ENCODE results near the gene PRKN.
"Not testable (repeated sequence)": the region's sequence is repeated elsewhere in the genome, so short reads cannot be mapped to it uniquely, and the experiment has no call there.

PRKN gene

DNA sequence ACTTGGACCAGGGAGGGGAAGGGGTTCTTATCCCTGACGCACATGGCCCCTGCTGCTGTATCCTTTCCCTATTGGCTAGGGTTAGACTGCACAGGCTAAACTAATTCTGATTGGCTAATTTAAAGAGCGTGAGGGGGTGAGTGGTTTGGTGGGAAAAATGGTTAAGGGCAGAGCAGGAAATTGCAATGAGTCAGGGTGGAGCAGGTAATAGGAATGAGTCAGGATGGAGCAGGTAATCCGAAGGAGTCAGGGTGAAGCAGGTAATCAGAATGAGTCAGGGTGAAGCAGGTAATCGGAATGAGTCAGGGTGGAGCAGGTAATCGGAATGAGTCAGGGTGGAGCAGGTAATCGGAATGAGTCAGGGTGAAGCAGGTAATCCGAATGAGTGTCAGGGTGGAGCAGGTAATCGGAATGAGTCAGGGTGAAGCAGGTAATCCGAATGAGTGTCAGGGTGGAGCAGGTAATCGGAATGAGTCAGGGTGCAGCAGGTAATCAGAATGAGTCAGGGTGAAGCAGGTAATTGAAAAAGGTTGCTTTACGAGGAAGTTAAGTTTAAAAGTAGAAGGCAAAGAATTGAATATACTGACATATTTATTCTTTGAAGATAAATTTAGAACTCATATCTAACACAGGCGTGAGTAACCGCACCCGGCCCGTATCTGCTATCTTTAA lies 1412.2 kb downstream of the PRKN start:
- not testable (repeated sequence) for DNase-seq

DNA sequence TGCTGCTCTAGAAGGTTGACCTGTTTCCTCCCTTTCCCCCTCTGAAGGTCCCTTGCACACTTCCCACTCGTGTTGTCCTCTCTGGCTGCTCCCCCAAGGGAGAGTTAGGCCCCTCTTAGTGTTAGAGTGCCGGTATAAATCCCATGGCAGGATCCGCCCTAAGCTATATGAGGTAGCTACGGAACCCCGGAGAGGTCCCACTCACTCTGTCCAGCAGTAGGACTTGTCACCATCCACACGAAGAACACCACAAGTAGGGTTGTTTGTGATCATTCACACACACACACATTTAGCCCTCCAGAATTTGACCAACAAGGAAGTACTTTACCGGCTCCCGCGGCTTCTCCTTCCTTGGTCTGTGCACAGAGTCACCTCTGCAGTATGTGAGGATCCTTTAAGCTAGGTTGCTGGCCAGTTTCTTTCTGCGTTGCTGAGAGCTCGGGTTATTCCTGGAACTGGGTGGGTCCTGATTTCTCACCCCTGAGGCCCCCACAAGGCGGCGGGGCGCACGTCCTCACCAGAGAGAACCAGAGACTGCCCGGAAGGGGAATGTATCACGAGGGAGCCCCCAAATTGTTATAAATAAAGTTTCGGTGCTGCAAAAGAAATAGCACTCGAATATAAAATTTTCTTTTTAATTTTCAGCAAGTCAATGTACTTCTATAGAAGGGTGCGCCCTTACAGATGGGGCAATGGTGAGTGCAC lies 1412.9 kb downstream of the PRKN start:
- DNase-seq, result not testable (repeated sequence)

DNA sequence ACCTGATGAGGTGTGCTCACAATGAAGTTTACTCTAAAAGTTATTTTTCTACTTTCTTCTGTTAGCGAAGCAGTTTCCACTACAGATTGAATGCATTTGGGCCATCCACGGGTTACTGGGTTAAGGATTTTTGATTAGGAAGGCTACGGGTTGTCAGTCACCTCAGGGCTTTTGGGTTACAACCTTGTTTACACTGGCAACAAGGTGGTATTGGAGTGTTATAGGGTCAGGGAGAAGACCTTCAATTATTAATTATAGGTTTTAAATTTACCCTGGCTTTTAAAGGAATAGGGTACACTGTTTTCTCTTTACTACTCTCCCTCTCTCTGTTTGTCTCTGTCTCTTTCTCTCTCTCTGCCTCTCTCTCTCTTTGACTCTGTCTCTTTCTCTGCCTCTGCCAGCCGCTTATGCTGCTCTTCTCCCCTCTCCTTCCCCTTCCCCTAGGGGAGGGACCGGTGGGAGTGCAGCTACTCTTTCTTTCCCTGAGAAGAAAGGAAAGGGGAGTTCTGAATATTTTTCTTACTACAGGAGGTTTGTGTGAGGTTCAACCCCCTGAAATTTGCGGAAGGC lies 1413.5 kb downstream of the PRKN start:
- no peak for DNase-seq

DNA sequence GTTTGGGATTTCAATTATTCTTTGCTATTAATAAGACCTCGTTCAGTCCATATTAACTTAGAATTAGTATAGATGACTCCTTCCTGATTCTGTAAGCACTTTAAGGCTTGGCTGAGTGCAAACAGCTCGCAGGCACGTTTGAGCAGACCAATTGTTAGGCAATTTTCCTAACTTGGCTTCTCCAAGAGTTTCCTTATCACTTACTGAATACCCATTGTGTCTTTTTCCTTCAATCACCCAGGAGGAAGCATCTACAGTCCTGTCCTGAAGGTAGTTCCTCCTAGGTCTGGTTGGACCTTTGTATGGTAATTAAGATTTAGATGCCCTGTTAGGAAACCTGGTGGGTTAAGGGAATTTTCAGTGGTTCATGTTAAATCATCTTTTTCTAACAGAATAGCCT lies 1414.1 kb downstream of the PRKN start:
- DNase-seq, result not testable (repeated sequence)

DNA sequence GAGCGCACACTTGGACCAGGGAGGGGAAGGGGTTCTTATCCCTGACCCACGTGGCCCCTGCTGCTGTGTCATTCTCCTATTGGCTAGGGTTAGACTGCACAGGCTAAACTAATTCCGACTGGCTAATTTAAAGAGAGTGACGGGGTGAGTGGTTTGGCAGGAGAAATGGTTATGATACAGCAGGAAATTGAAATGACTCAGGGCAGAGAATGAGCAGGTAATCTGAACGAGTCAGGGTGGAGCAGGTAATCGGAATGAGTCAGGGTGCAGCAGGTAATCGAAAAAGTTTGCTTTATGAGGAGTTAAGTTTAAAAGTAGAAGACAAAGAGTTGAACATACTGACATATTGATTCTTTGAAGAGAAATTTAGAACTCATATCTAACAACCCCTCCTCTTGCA lies 1417.8 kb downstream of the PRKN start:
- not testable (repeated sequence) for DNase-seq

DNA sequence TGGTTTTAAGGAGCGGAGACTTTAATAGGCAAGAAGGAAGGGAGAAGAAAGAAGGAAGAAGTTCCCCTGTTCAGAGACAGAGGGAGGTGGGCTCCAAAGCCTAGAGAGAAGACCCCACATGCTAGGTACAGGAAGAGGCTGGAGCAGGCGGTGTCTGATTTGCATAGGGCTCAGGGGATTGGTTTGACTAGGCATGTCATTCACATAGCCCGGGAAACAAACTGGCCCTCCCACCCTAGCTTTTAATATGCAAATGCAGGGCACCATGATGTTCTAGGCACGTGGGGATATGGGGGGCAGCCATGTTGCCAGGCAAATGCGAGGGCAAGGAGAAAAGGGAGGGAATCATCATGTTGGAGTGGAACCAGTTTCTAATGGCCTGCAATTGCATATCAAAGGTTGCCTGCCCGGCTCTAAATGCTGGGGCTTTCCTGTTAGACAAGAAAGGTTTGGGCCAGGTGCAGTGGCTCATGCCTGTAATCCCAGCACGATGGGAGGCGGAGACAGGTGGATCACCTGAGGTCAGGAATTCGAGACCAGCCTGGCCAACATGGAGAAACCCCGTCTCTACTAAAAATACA lies 1419.4 kb downstream of the PRKN start:
- DNase-seq, result no peak

DNA sequence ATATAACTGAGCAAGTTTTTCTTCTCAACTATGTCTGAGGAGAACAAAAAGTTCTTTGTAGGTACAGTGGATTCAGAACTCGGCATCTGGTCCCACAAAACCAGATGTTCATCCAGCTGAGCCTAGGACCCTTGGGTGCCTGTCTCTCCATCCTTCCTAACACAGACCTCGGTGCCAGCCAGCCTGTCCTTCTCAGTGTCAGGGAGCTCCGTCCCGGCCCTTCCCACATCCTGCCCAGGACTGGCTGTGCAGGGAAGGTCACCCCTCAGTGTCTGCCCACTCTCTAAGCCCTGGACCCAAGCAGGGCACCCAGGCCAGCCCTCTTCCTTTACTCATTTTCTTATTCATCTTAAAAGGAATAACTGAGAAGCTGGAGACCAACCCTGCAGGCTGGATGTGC lies 1421.7 kb downstream of the PRKN start:
- no peak for DNase-seq

DNA sequence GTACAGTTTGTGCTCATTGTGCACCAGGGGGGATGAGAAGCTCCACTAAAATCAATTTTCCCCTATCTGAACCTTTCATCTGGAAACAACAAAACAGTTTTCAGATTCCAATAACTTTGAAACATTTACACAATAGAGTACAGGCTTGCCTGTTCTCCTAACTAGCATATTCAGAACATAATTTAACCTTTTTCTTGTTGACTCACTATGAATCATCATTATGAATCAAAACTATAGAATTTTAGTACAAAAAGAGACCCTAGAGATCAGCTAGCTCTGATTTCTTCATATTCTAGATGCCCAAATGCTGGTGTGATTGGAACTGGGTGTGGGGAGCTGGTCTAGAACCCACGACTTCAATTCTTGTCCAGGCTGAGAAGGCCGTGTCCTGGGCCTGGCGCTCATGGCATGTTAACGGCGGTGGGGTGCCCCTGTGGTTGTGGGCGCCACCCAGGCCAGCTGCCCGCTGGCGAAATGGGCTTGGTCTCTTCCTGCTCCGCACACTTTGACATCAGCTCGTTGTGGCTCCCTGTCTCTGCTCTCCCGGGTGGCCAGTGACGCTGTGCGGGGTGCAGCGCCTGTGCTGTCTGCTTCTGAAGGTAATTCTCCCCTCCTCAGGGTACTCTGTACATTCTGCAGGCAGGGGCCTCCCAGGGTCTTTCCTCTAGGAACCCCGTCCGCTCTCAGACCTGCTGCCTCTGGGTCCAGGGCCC lies 1423.8 kb downstream of the PRKN start:
- DNase-seq, result no peak

DNA sequence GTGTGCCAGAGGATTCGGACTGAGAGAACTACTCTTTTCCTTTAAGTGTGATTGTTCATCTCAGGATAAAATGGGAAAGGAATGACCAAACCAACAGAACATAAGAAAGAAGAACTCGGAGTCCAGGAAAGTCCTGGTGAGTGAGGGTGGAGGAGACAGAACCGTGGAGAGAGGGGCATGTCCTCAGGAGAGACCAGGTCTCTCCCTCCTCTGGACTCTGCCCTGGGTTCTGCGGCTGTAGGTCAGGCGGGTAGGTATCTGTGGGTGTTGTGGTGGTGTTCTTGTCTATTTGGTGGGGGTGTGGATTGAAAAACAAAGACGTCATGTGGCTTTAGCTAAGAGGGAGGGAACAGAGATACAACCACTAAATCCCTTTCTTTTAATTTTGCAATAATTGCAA lies 1424.6 kb downstream of the PRKN start:
- no peak for DNase-seq

DNA sequence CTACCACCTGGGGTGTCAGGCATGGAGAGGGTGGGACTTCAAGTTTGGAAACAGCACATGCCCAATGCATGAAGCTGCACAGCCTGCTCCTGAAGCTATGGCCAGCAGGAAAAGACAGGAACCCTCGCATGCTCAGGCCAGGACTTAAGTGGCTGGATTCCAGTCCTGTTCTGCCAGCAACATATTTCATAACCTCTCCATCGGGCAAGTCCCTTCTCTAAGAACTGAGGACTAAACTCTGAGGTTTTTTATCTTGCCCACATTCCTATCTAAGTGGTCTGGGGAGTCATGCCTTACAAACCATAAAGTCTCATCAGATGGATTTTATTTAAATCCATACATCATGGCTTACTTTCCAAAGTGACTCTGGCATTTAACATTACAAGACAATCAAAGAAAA lies 1426.2 kb downstream of the PRKN start:
- DNase-seq, result no peak

DNA sequence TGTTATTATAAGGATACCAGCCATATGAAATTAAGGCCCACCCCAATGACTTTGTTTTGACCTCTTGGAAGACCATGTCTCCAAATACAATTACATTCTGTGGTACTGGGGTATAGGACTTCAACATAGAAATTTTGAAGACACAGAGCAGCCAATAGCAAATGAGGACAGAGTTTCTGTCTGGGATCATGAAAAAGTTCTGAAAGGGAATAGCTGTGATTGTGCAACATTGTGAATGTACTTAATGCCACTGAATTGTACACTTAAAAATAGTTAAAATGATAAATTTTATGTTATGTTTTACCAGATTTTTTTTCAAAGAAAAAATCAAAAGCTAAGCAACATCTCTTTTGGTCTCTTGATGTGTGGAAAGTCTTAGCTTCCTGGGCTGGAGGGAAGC lies 1426.7 kb downstream of the PRKN start:
- DNase-seq, result no peak

DNA sequence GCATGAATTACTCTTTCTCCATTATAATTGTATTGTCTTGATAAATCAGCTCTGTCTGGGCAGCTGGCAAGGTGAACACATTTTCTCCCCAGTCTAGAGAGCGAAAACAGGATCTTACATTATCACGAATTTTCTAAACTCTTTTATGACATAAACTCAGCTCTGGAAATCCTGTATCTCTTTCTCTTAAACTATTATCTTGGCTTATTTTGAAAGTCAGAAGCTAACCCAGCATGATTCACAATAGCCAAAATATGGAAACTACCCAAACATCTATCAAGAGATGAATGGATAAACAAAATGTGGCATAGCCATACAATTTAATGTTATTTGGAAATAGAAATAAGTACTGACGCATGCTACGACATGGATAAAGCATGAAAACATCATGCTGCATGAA lies 1427.8 kb downstream of the PRKN start:
- no peak for DNase-seq

Data from effector CD4-positive, alpha-beta T cell (primary cell).